Ishikawa (cell line): ENCODE data around the gene TMEM266.

Source experiments
- EP300 ChIP-seq: IDR thresholded peaks from 2 replicates; pipeline ENCODE4 v1.6.1; 2012; ENCODE audit warnings: borderline replicate concordance
- REST ChIP-seq: IDR thresholded peaks from 2 replicates; pipeline ENCODE4 v1.6.1; 2012; ENCODE audit warnings: low read depth, mild to moderate bottlenecking
- USF1 ChIP-seq: IDR thresholded peaks from 2 replicates; pipeline ENCODE4 v1.6.1; 2012

GRCh38 chr15:76235186-76235826 is 175.5 kb downstream of the TMEM266 start:
- TF ChIP-seq REST (no peak), EP300 (no peak), USF1 (no peak)
